GM21723 (cell line): ENCODE results near the gene TEAD1.

Experiments
- ATAC-seq: cut with Tn5 transposase; IDR thresholded peaks from one replicate; pipeline ENCODE4 v1.9.1; 2021; ENCODE audit warnings: mild to moderate bottlenecking, moderate library complexity; ENCODE audit not compliant: unreplicated experiment

TEAD1 gene

DNA sequence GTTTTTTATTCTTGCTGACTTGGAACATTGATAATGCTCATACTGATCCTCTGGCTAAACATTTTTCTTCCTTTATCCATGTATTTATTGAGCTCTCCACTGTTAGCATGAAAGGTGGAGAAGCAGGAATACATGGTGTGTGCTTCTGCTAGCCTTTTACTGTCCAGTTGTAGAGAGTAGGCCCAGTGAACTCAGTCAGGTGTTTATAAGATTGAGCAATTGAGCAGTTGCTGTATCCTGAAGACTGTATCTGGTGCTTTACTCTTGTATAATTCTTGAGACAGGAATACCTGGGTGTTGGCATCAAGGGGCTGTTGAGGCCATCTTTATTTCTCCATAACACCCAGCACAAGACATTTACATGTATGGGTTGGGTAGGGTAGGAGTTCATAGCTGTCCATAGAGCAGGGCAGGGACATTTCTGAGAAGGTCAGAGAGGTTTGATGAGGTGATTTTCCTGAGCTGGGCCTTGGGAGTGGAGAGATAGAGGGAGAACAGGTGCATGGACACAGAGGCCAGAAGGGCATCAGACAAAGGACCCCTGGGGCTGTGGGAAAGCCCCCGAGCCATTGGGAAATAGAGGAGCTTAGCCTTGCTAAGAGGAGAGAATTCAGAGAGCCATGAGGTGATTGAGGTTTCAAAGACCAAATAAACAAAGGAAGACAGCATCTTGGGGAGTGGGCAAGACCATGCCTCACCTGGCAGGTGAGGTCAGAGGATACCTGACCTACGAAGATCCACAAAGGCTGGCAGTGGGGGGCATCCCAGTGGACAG is 155.5 kb downstream of the TEAD1 start:
- no peak for ATAC-seq

GRCh38 chr11:12831471-12832202 is 157.4 kb downstream of the TEAD1 start:
- no peak for ATAC-seq

DNA sequence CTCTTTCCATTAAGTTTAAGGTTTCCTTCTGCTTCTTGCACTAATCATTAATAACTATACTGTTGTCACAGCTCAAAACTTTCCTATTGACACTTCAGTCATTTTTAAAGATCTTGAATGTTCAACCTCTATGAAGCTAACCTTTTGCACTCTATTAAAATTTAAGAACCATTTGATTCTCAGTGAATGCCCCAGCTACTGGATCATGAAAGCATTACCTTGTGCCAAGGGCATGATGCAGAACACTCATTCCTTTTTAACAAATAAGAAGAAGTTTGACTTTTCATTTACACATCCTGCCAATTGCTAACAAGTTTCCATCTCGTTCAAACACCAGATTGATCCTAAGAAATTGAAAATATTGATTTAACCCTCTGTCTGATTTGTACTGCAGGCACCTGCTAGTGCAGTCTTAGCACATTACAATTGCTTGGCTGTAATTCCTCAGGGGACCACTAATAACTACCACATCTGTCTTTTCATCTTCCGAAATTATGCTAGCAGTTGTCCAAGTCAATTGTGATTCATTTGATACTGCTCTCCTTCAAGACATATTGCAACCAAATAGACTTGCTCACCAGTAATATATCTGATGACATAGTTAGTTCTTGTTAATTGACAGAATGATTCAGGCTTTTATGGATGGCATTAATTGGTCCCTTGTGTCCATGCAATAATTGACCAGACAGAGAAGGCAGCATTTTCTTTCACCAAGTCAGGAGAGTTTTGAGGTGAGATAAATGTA is 158.4 kb downstream of the TEAD1 start:
- no peak for ATAC-seq

DNA sequence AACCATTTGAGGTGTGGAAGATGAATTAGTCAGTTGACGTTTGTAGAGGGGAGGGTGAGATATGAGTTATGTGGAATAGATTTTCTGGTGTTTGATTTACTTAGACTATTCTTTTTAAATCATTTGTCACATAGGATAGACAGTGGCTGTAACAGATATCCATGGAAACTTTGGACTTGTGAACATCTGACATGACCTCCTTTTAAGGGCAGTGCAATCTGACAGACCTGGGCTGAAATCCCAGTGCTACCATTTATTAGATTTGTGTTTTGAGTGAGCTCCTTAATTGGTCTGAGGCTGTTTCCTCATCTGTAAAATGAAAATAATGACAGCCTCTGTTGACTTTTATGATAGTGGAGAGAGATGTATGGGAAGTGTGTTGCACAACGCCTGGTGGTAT is 159.9 kb downstream of the TEAD1 start:
- ATAC-seq, result no peak

DNA sequence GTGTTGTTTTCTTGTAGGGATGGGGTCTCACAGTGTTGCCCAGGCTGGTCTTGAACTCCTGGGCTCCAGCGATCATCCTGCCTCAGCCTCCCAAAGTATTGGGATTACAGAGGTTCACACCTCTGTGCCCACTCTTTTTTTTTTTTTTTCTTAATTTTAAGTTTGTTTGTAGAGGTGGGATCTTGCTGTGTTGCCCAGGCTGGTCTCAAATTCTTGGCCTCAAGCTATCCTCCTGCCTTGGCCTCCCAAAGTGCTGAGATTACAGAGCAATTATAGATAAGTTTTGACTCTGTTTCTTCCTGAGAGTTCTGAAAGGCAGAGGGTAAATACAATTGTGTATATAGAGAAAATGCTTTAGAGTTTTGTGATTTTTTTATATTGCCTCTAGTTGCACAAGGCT is 160.4 kb downstream of the TEAD1 start:
- ATAC-seq, result no peak

GRCh38 chr11:12835286-12835685 is 161.1 kb downstream of the TEAD1 start:
- no peak for ATAC-seq

DNA sequence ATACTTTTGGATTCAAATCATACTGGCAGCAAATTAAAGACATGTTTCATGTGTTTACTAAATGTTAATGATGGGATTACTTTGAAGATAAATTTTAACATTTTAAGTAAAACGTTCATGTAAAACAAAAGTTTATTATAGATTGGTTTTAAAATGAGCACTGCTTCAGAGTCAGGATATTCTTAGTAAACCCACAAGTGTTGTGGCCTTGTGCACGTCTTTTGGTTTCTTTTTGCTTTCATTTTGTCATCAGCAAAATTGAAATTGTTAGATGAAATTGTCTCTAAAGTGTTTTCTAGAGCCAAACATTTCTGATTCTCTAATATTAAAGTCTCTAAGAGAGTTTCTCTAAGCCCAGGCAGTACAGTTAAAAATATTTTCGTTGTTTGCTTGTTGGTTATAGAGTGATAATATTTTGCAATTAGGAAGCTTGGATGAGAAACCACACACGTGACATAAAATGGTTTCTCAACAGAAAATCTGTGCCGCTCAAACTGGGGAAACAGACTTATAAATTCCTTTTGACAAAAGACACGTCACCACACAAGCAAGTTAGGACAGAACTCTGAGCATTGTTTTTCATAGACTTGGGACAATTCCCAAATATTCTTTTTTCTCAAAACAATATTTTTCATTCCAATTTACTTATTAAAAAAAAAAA is 164.4 kb downstream of the TEAD1 start:
- ATAC-seq, result no peak

DNA sequence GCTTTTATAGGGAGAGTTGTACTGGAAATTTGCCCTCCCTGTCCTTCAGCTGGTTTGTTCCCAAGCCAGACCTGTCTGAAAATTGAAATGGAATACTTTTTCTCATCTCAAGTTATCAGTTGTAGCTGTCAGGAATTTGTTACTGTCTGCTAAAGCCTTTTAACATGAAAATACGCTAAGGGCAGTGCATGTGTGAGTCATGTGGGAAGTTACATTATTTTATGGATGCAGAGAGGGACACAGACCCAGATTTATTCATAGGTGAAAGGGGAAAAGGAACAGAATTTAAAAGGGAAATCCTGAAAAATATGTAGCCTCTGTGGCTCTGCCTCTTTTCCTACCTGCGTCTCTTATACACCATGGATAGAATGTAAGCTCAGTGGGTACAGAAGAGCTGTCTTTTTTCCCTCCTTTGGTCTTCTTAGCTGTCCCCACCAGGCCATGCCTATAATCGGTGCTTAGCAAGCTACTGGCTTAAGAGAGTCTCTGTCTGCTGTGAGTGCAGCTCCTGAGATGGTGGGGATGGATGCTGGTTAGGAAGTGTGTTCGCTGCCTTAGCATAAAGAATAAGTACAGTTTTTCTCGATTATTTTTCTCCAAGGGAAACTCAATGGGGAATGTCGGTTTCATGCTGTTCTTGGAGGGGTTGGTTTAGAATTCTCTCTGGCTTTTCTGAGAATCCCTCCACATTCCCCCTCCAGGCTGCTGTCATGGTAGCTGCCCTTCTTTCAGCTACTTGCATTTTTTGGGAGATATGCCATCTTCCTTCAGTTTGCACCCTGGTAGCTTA is 166.8 kb downstream of the TEAD1 start:
- no peak for ATAC-seq

- no peak for ATAC-seq
These were observed 167.9 kb downstream of the TEAD1 start for GRCh38 chr11:12841946-12842630.

GRCh38 chr11:12842933-12843636 is 168.9 kb downstream of the TEAD1 start:
- no peak for ATAC-seq

DNA sequence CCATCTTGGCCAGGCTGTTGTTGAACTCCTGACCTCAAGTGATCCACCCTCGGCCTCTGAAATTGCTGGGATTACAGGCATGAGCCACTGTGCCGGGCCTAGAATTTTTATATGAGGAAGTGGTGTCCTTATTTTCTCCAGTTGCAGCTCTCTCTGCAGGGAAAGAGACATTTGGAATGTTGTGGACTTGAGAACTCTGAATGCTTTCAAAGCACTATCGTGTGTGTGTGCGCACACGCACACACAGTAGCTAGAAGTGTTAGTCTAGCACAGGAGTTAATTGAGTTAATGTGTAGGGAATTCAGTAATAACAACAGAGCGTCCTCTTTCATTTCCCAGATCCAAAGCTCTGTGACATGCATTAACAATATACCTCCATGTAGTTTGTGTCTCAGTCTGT is 170.9 kb downstream of the TEAD1 start:
- ATAC-seq, result no peak

GRCh38 chr11:12845739-12846358 is 171.6 kb downstream of the TEAD1 start:
- no peak for ATAC-seq

- no peak for ATAC-seq
These were observed 172.8 kb downstream of the TEAD1 start for GRCh38 chr11:12846786-12847615.

DNA sequence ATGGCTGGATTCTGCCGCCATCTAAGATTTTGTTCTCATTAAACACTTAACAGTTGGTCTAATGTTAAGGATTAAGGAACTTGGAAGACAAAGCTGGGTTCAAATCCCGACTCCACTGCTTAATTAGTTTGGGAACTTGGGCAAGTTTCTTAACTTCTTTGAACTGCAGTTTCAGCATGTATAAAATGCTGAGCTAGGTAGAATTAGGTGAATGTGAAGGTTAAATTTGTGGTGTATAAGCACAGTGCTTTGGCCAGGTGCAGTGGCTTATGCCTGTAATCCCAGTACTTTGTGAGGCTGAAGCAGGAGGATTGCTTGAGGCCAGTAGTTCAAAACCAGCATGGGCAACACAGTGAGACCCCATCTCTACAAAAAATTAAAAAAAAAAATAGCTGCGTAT is 174.2 kb downstream of the TEAD1 start:
- no peak for ATAC-seq

- ATAC-seq, result no peak
These were observed 179.1 kb downstream of the TEAD1 start for GRCh38 chr11:12853325-12853651.

- ATAC-seq, result no peak
These were observed 179.6 kb downstream of the TEAD1 start for GRCh38 chr11:12853652-12854296.

DNA sequence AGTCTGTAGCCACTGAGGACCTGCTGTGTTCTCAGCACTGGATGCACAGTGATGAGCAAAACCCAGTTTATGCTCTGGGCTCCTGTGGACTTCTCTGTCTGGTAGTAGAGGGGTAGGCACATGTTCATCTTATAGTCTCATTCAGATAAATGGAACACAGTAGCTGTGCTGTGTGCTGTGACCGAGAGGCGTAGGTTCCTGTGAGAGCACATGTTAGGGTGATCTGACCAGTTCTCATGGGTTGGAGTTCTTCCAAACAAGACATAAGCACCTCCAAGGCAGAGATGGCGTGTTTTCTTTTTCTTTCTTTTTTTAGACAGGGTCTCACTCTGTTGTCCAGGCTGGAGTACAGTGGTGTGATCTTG is 180.1 kb downstream of the TEAD1 start:
- no peak for ATAC-seq

DNA sequence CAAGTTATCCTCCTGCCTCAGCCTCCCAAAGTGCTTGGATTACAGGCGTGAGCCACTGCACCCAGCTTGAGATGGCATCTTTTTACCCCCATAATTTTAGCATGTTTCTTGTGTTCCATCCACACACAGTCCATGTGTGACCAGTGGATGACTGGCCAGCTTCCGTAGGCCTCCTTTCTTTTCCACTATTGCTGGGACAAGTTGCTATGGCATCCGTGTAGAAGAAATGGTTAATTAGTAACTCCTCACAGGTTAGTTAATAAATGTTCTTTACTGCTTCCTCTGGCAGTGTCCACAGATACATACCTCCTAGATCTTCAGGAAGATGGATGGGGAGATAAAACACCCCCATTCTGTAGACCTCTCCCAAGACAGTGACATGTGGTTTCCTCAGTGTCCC is 180.6 kb downstream of the TEAD1 start:
- ATAC-seq, result no peak
